H9 (cell line): ENCODE results near the gene FRAS1. TPM values are rescaled to one million over a fixed set of nuclear protein-coding genes. Genes with fewer than 3 reads are reported as not detected.

Source experiments
- DNase-seq: peaks from one replicate; pipeline ENCODE4 v3.0.0-alpha.2; 2017
- H2AFZ ChIP-seq: one replicate; pipeline ENCODE4 v1.6.1; 2013; ENCODE audit warnings: mild to moderate bottlenecking, low read length, control low read depth, moderate library complexity
- H2AK5ac ChIP-seq: 2 replicates; pipeline ENCODE4 v1.6.1; 2013; ENCODE audit warnings: low read length, control low read depth, mixed read lengths; ENCODE audit not compliant: insufficient read length
- H2BK120ac ChIP-seq: one replicate; pipeline ENCODE4 v1.6.1; 2013; ENCODE audit warnings: low read depth, mild to moderate bottlenecking, low read length, control low read depth, inconsistent platforms; ENCODE audit not compliant: poor library complexity, severe bottlenecking
- H2BK12ac ChIP-seq: 2 replicates; pipeline ENCODE4 v1.6.1; 2013; ENCODE audit warnings: low read length, control low read depth, mixed read lengths, low read depth; ENCODE audit not compliant: insufficient read length
- H2BK15ac ChIP-seq: 2 replicates; pipeline ENCODE4 v1.6.1; 2013; ENCODE audit warnings: low read depth, low read length, control low read depth
- H2BK20ac ChIP-seq: one replicate; pipeline ENCODE4 v1.6.1; 2013; ENCODE audit warnings: low read depth, mild to moderate bottlenecking, low read length, control low read depth, inconsistent platforms; ENCODE audit not compliant: poor library complexity, severe bottlenecking
- H2BK5ac ChIP-seq: 2 replicates; pipeline ENCODE4 v1.6.1; 2013; ENCODE audit warnings: low read length, control low read depth, mixed read lengths; ENCODE audit not compliant: insufficient read length
- H3K14ac ChIP-seq: 2 replicates; pipeline ENCODE4 v1.6.1; 2013; ENCODE audit warnings: low read length, control low read depth; ENCODE audit not compliant: insufficient read depth
- H3K18ac ChIP-seq: 2 replicates; pipeline ENCODE4 v1.6.1; 2013; ENCODE audit warnings: low read depth, mild to moderate bottlenecking, mixed read lengths, low read length, control low read depth; ENCODE audit not compliant: insufficient read length
- H3K23ac ChIP-seq: 2 replicates; pipeline ENCODE4 v1.6.1; 2013; ENCODE audit warnings: low read length, control low read depth, mixed read lengths, low read depth; ENCODE audit not compliant: insufficient read length
- H3K23me2 ChIP-seq: 2 replicates; pipeline ENCODE4 v1.6.1; 2013; ENCODE audit warnings: low read depth, mild to moderate bottlenecking, mixed read lengths, low read length, control low read depth; ENCODE audit not compliant: insufficient read length, poor library complexity, severe bottlenecking
- H3K27ac ChIP-seq: 2 replicates; pipeline ENCODE4 v1.5.1; 2013; ENCODE audit warnings: low read length, control low read depth, mixed read lengths, low read depth; ENCODE audit not compliant: insufficient read length
- H3K27me3 ChIP-seq: 2 replicates; pipeline ENCODE4 v1.6.1; 2013; ENCODE audit warnings: low read length, control low read depth, inconsistent platforms; ENCODE audit not compliant: insufficient read depth
- H3K4ac ChIP-seq: 2 replicates; pipeline ENCODE4 v1.6.1; 2013; ENCODE audit warnings: low read depth, mild to moderate bottlenecking, control low read depth, inconsistent platforms, low read length, moderate library complexity
- H3K4me1 ChIP-seq: 2 replicates; pipeline ENCODE4 v1.6.1; 2013; ENCODE audit warnings: low read length, control low read depth, inconsistent platforms; ENCODE audit not compliant: insufficient read depth
- H3K4me2 ChIP-seq: 2 replicates; pipeline ENCODE4 v1.6.1; 2013; ENCODE audit warnings: low read length, control low read depth, mixed read lengths; ENCODE audit not compliant: insufficient read length, insufficient read depth
- H3K56ac ChIP-seq: 2 replicates; pipeline ENCODE4 v1.6.1; 2013; ENCODE audit warnings: low read depth, mild to moderate bottlenecking, mixed read lengths, low read length, control low read depth; ENCODE audit not compliant: insufficient read length
- H3K79me1 ChIP-seq: 2 replicates; pipeline ENCODE4 v1.6.1; 2013; ENCODE audit warnings: low read depth, mild to moderate bottlenecking, moderate library complexity, low read length, control low read depth, inconsistent platforms; ENCODE audit not compliant: insufficient read depth, poor library complexity, severe bottlenecking
- H3K79me2 ChIP-seq: 2 replicates; pipeline ENCODE4 v1.6.1; 2013; ENCODE audit warnings: low read length, control low read depth, inconsistent platforms; ENCODE audit not compliant: insufficient read depth
- H3K9ac ChIP-seq: 2 replicates; pipeline ENCODE4 v1.6.1; 2013; ENCODE audit warnings: low read length, control low read depth, mixed read lengths; ENCODE audit not compliant: insufficient read length; ENCODE audit errors: extremely low read depth
- H3K9me3 ChIP-seq: one replicate; pipeline ENCODE4 v1.6.1; 2013; ENCODE audit warnings: low read depth, low read length, inconsistent platforms; ENCODE audit not compliant: control insufficient read depth
- H3T11ph ChIP-seq: one replicate; pipeline ENCODE4 v1.6.1; 2013; ENCODE audit warnings: mild to moderate bottlenecking, low read length, control low read depth, inconsistent platforms
- H4K20me1 ChIP-seq: one replicate; pipeline ENCODE4 v1.6.1; 2013; ENCODE audit not compliant: control insufficient read depth, insufficient read length, insufficient read depth
- H4K5ac ChIP-seq: 2 replicates; pipeline ENCODE4 v1.6.1; 2013; ENCODE audit warnings: low read depth, mild to moderate bottlenecking, mixed read lengths, low read length, control low read depth; ENCODE audit not compliant: insufficient read length
- H4K8ac ChIP-seq: replicated peaks from 2 replicates; pipeline ENCODE4 v1.6.1; 2013; ENCODE audit warnings: low read length, control low read depth, mixed read lengths, low read depth; ENCODE audit not compliant: insufficient read length
- H4K91ac ChIP-seq: 2 replicates; pipeline ENCODE4 v1.6.1; 2013; ENCODE audit warnings: low read depth, mild to moderate bottlenecking, moderate library complexity, mixed read lengths, low read length, control low read depth; ENCODE audit not compliant: insufficient read length
- H3K27ac Mint-ChIP-seq, 3 experiments: 2 replicates in 2 of 3; 3 replicates in 1 of 3; pipeline ENCODE4 v1.8.0; 2020 to 2021; ENCODE audit warnings: mixed read lengths in 3 of 3, mild to moderate bottlenecking in 1 of 3, moderate library complexity in 1 of 3
- H3K27me3 Mint-ChIP-seq: 2 replicates; pipeline ENCODE4 v1.8.0; 2021; ENCODE audit warnings: low read depth, mild to moderate bottlenecking, moderate library complexity, mixed read lengths
- H3K36me3 Mint-ChIP-seq, 3 experiments: 2 replicates in 2 of 3; 3 replicates in 1 of 3; pipeline ENCODE4 v1.8.0; 2020 to 2021; ENCODE audit warnings: low read depth in 3 of 3, mixed read lengths in 3 of 3; ENCODE audit not compliant: insufficient read depth in 1 of 3
- H3K4me1 Mint-ChIP-seq, 2 experiments: 2 replicates each; pipeline ENCODE4 v1.8.0; 2020; ENCODE audit warnings: mixed read lengths in 2 of 2
- H3K4me3 Mint-ChIP-seq, 2 experiments: 2 replicates in 1 of 2; 3 replicates in 1 of 2; pipeline ENCODE4 v1.8.0; 2020 to 2021; ENCODE audit warnings: mild to moderate bottlenecking in 2 of 2, mixed read lengths in 2 of 2, moderate library complexity in 1 of 2
- H3K9me3 Mint-ChIP-seq, 2 experiments: 2 replicates in 1 of 2; 3 replicates in 1 of 2; pipeline ENCODE4 v1.8.0; 2020; ENCODE audit warnings: mild to moderate bottlenecking in 2 of 2, mixed read lengths in 2 of 2, moderate library complexity in 1 of 2
- WGBS: extraction: QIAGEN DNeasy Blood & Tissue Kit; methylation state at CpG from one replicate; pipeline ENCODE4 v1.1.7; 2013; ENCODE audit warnings: missing lambda C conversion rate, low lambda C conversion rate, mixed read lengths; ENCODE audit not compliant: insufficient read length; ENCODE audit errors: extremely low coverage; 5-methylcytosine and 5-hydroxymethylcytosine counted together
- total RNA-seq: library from RNA; stranded (reverse); gene quantifications from 2 replicates; pipeline ENCODE4 v1.2.1, GENCODE V29; 2021
- TF ChIP-seq, protein P1 (sequence below): fragments of 200-600 bp; sonication (generic); conservative IDR thresholded peaks from 3 replicates; pipeline ENCODE4 v1.8.0; 2021; ENCODE audit warnings: antibody characterized with exemption, mild to moderate bottlenecking

FRAS1 gene
- total RNA-seq, 1 experiment from 2014 or later: 58.5 TPM

DNA sequence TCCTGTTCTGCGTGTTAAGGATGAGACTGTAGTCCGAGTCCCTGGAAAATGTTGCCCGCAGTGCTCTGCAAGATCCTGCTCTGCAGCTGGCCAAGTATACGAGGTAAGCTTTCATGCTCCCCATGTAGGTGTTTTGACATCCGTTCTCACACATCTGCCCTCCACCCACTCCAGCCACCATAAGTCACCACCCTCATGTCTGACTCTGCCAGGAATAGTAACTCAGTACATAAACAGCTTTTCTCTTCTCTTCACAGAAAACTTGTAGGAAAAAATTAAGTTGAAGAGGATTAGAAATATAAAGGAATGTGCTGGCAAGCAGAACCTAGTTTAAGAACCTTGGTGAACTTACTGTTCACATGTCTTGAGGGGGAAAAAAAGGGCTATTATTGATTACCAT lies 207.9 kb downstream of the FRAS1 start:
- Histone ChIP-seq H4K20me1 (no peaks in the 10 kb centered on the region), H3K79me2 (no peaks in the 10 kb centered on the region), H3K9ac (no peak overlapping the region), H2AFZ (no peak overlapping the region), H3K27me3 (no peaks in the 10 kb centered on the region), H4K8ac (no peak overlapping the region), H2BK12ac (no peak overlapping the region), H3K9me3 (no peaks in the 10 kb centered on the region), H2BK5ac (no peak overlapping the region), H3K18ac (no peak overlapping the region), H2BK20ac (no peak overlapping the region), H4K91ac (no peak overlapping the region), H3K56ac (no peak overlapping the region), H3K79me1 (no peaks in the 10 kb centered on the region), H3K14ac (no peak overlapping the region), H4K5ac (no peak overlapping the region), H2AK5ac (no peak overlapping the region), H3K23me2 (no peaks in the 10 kb centered on the region), H3K23ac (no peak overlapping the region), H3T11ph (no peak overlapping the region), H2BK120ac (no peak overlapping the region), H3K4me1 (no peaks in the 10 kb centered on the region), H3K4ac (no peak overlapping the region), H2BK15ac (no peak overlapping the region), H3K27ac (no peak overlapping the region), H3K4me2 (no peak overlapping the region)
- TF ChIP-seq, protein P1, sequence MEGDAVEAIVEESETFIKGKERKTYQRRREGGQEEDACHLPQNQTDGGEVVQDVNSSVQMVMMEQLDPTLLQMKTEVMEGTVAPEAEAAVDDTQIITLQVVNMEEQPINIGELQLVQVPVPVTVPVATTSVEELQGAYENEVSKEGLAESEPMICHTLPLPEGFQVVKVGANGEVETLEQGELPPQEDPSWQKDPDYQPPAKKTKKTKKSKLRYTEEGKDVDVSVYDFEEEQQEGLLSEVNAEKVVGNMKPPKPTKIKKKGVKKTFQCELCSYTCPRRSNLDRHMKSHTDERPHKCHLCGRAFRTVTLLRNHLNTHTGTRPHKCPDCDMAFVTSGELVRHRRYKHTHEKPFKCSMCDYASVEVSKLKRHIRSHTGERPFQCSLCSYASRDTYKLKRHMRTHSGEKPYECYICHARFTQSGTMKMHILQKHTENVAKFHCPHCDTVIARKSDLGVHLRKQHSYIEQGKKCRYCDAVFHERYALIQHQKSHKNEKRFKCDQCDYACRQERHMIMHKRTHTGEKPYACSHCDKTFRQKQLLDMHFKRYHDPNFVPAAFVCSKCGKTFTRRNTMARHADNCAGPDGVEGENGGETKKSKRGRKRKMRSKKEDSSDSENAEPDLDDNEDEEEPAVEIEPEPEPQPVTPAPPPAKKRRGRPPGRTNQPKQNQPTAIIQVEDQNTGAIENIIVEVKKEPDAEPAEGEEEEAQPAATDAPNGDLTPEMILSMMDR: no peak
- Mint-ChIP-seq H3K27ac (no peak overlapping the region; a peak in 1 of 7 replicates), H3K36me3 (peaks cover 55 to 64% (median 62%) of the 10 kb centered on the region in 3 experiments), H3K27me3 (no peaks in the 10 kb centered on the region), H3K4me1 (peaks cover 5 to 9% of the 10 kb centered on the region in 2 experiments), H3K4me3 (no peak overlapping the region), H3K9me3 (peaks cover 12 to 13% of the 10 kb centered on the region in 2 experiments; a peak in 4 of 5 replicates)
- DNase-seq: no peak
- no CpG with 5 or more reads among the region's 5 CpGs for WGBS
